Measurements from ENCODE around the gene ALS2. TPM values are rescaled to one million over a fixed set of nuclear protein-coding genes. Genes with fewer than 3 reads are reported as not detected.

The ALS2 gene
- total RNA-seq, 1 donor from 2014 or later: 12.7 TPM

DNA sequence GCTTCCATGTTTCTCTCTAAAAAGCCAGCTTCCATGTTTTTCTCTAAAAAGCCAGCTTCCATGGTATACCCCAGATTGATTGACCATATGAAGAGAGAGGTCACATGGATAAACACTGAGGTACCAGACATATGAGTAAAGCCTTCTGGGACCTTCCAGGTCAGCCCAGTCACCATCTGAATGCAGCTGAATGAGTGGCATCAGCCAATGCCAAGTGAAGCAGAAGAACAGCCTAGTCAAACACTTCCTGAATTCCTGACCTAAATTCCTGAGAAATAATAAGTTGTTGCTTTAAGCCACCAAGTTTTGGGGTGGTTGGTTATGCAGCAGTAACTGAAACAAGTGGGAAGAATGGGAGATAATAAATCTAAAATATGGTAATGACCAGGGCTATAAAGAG, 5.7 kb upstream of the ALS2 start:
- Mint-ChIP-seq H3K9me3 (no peaks in the 10 kb centered on the region), H3K36me3 (ENCODE audit: low read depth) (no peaks in the 10 kb centered on the region), H3K4me1 (ENCODE audit: low read depth) (peaks cover 5% of the 10 kb centered on the region), H3K27ac (no peak overlapping the region), H3K4me3 (no peak overlapping the region), H3K27me3 (ENCODE audit: insufficient read depth) (peaks cover 29% of the 10 kb centered on the region)
- DNase-seq (ENCODE audit: low spot score): no peak
- intact Hi-C loops (cut with micrococcal nuclease): no loop called here

DNA sequence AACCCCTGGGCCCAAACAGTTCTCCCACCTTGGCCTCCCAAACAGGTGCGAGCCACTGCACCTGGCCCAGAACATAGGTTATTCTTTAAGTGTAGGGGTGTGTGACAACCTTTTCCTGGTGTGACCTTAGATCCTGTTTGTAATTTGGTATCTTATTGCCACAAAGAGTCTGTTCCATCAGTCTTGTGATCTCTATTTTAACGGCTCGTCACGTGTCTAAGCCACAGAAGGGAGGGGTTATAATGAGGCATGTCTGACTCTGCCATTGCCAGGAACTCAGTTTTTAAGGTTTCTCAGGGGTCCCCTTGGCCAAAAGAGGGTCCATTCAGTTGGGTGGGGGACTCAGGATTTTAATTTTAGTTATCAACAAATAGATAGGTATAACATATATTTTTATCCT, 4.4 kb upstream of the ALS2 start:
- Mint-ChIP-seq H3K4me1 (ENCODE audit: low read depth) (peaks cover 12% of the 10 kb centered on the region), H3K27ac (no peak overlapping the region), H3K4me3 (no peak overlapping the region), H3K27me3 (ENCODE audit: insufficient read depth) (peaks cover 30% of the 10 kb centered on the region), H3K36me3 (ENCODE audit: low read depth) (no peaks in the 10 kb centered on the region), H3K9me3 (no peaks in the 10 kb centered on the region)
- DNase-seq (ENCODE audit: low spot score): no peak
- intact Hi-C loops (cut with micrococcal nuclease): no loop called here

DNA sequence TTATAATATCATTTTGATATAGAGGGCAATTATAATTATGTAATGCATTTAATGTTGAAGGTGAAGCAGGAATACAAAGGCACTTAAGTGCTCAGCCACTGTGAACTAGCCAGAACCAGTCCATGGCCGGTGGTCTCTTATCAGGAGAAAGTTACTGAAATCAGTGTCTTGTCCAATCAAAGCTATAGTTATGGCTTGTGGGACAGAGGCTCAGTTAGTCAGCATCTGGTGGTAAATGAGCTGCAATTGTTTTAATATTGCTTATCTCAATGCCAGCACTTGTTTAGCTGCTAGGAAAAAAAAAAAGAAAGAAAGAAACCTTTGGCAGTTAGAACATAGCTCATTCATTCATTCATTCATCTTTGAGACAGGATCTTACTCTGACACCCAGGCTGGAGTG, 3.8 kb upstream of the ALS2 start:
- peaks cover 28% of the 10 kb centered on the region for H3K27me3 Mint-ChIP-seq (ENCODE audit: insufficient read depth)
- intact Hi-C loops (cut with micrococcal nuclease): loop anchor here (5.0 kb wide), 6 partner anchors 393 to 1872 kb away; partner anchors contain the start of genes C2orf69, CARF, CASP10 and CASP8
- DNase-seq (ENCODE audit: low spot score): no peak

DNA sequence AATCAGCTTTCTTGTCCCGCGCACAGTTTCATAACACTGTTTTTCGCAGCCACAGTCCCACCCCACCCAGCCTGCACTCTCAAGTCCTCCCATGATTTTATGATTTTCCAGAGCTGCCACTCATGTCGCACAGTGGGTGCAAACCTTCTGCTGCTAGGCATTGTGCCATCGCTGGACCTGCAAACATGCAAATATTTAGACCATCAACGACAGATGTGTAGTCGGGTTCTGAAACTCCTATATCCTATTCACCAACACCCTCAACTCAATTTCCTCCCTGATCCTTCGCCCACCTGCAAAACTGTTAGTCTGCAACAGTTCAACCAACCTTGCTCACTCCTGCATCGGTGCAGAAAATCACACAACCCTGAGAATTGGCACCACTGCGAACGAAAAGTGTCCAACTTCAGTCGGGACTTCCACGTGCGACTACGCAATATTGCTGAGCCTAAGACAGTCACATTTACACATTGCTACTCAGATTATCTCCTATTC, 871 bp upstream of the ALS2 start:
- intact Hi-C loops (cut with micrococcal nuclease): loop anchor here (1.0 to 5.0 kb wide), 14 partner anchors 139 to 1931 kb away; partner anchors contain the start of genes BMPR2, C2orf69, CARF and CASP10
- no peak for DNase-seq (ENCODE audit: low spot score)
- no peaks in the 10 kb centered on the region for H3K9me3 Mint-ChIP-seq

More for the DNA sequence above, 3.8 kb upstream of the ALS2 start:
- Mint-ChIP-seq H3K9me3 (no peaks in the 10 kb centered on the region), H3K27ac (no peak overlapping the region), H3K4me3 (no peak overlapping the region), H3K4me1 (ENCODE audit: low read depth) (peaks cover 17% of the 10 kb centered on the region), H3K36me3 (ENCODE audit: low read depth) (no peaks in the 10 kb centered on the region)

DNA sequence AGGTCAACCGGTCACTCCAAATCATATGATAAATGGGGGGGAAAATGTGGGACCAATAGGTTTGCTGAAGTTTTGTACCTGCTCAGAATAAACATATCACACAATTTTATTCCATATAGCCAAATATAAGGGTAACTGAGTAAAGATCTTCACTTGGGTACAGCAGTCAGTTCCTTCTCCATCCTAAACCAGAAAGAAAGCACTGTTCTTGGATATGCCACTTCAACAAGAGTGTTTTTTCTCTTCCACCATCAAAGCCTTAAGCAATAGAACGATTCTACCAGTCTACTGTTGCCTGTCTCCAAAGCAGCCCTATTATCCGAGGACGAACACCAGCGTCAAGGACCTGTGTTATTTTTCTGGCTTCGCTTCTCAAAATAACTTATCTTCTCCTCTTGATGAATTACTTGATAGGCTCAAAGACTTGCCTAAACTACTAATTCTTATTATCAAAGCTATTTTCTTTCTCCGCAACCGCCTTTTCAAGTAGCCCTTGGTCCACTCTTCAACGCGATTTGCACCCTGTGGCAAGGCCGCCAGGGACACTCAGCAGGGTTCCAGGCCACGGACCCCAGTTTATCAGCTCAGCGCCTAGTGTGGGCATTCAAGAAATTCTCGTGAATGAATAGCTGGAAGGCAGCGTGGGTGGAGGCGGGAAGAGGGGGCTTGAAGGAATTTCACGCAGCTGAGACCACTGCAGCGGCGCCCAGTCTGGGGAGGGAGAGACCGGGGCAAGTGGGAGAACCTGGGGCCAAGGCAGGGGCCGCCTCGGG, 646 bp downstream of the ALS2 start:
- intact Hi-C loops (cut with micrococcal nuclease): loop anchor here (2.0 to 5.0 kb wide), 11 partner anchors 253 to 1929 kb away; partner anchors contain the start of genes BMPR2, C2orf69, CARF and CASP10
- Mint-ChIP-seq H3K9me3 (no peaks in the 10 kb centered on the region), H3K27me3 (ENCODE audit: insufficient read depth) (peaks cover 21% of the 10 kb centered on the region), H3K27ac (peak overlapping the region; percentile 56), H3K4me3 (peak overlapping the region; percentile 95), H3K4me1 (ENCODE audit: low read depth) (peaks cover 31% of the 10 kb centered on the region), H3K36me3 (ENCODE audit: low read depth) (no peaks in the 10 kb centered on the region)
- peak; percentile 2 for DNase-seq (ENCODE audit: low spot score)

More for the DNA sequence above, 871 bp upstream of the ALS2 start:
- peaks cover 24% of the 10 kb centered on the region for H3K27me3 Mint-ChIP-seq (ENCODE audit: insufficient read depth)
- no peaks in the 10 kb centered on the region for H3K36me3 Mint-ChIP-seq (ENCODE audit: low read depth)
- peak overlapping the region; percentile 95 for H3K4me3 Mint-ChIP-seq
- peak overlapping the region; percentile 92 for H3K27ac Mint-ChIP-seq
- H3K4me1 Mint-ChIP-seq (ENCODE audit: low read depth): peaks cover 31% of the 10 kb centered on the region

DNA sequence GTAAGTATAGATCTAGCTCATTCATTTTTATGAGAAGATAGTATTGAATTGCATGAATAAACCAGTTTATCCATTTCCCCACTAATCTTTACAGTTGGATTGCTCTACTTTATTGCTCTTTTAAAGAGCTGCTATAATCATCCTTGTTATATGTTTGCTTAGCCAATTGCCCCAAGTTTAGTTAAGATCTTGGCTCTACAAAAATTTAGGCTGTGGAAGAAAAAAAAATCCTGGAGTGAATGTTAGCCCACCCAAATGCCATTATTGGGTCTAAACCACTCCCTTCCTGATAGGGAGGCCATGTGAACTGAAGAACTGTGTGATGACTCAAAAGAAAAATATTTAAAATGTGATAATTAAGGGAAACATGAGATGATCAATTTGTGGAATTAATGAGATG, 2.9 kb downstream of the ALS2 start:
- peaks cover 38% of the 10 kb centered on the region for H3K4me1 Mint-ChIP-seq (ENCODE audit: low read depth)
- H3K36me3 Mint-ChIP-seq (ENCODE audit: low read depth): peaks cover 3% of the 10 kb centered on the region
- no peak for DNase-seq (ENCODE audit: low spot score)
- no peak overlapping the region for H3K27ac Mint-ChIP-seq
- H3K4me3 Mint-ChIP-seq: no peak overlapping the region
- intact Hi-C loops (cut with micrococcal nuclease): no loop called here
- no peaks in the 10 kb centered on the region for H3K9me3 Mint-ChIP-seq
- peaks cover 14% of the 10 kb centered on the region for H3K27me3 Mint-ChIP-seq (ENCODE audit: insufficient read depth)

DNA sequence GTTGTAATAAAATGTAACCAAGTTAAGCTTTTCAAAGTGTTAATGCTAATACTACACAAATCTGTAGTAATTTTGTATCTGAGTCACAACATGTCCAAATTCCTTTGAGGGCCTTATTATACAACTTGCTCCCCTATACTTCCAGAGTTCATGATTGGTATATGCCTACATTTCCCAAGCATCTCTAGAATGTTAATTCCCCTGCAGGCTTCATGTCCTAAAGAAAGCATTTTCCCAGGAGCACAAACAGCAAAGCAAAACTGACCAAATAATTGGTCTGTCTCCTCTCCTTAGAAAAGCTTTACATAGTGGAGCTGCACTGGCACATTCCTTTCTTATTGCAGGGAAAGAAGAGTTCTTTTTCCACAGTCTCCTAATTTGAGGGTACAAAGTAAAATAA, 3.7 kb downstream of the ALS2 start:
- H3K27ac Mint-ChIP-seq: no peak overlapping the region
- intact Hi-C loops (cut with micrococcal nuclease): no loop called here
- H3K36me3 Mint-ChIP-seq (ENCODE audit: low read depth): peaks cover 3% of the 10 kb centered on the region
- peaks cover 8% of the 10 kb centered on the region for H3K27me3 Mint-ChIP-seq (ENCODE audit: insufficient read depth)
- H3K4me3 Mint-ChIP-seq: no peak overlapping the region
- H3K4me1 Mint-ChIP-seq (ENCODE audit: low read depth): peaks cover 38% of the 10 kb centered on the region
- no peak for DNase-seq (ENCODE audit: low spot score)
- no peaks in the 10 kb centered on the region for H3K9me3 Mint-ChIP-seq

DNA sequence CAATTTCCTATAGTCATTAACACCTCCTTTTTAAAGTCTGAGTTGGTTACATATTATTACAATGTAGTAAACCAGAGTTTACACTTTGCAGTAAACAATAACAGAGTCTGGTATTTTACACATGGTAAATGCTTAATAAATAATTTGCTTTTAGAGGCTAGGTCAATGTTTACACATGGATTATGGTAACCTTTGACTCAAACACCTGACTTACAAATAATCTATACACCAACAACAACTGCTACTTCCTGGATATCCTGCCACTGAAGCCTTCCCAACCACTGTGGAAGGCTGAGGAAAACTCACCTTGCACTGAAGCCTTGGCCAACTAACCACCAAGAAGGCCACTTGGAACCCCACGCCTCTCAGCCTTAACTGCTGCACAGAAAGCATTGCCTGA, 5.4 kb downstream of the ALS2 start:
- Mint-ChIP-seq H3K4me1 (ENCODE audit: low read depth) (peaks cover 28% of the 10 kb centered on the region), H3K27ac (no peak overlapping the region), H3K36me3 (ENCODE audit: low read depth) (peaks cover 3% of the 10 kb centered on the region), H3K27me3 (ENCODE audit: insufficient read depth) (peaks cover 3% of the 10 kb centered on the region), H3K9me3 (no peaks in the 10 kb centered on the region), H3K4me3 (no peak overlapping the region)
- intact Hi-C loops (cut with micrococcal nuclease): no loop called here
- DNase-seq (ENCODE audit: low spot score): no peak

DNA sequence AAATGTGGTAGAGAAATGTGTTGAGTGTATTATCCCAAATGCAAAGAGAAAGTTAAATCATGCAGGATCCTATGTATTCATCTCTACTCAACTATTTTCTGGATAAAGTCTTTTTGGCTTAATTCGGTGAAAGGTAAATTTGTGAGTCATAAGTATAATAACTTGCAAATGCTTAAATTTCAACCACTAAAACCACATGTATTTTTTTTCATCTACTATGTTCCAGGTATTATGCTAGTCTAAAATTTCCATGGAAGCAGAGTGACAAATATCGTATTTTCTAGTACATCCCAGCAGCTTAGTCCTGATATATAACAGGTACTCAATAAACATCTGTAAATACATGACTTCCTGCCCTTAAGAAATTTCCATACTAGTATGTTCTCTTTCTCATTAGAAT, 6.2 kb downstream of the ALS2 start:
- H3K36me3 Mint-ChIP-seq (ENCODE audit: low read depth): peaks cover 3% of the 10 kb centered on the region
- H3K27me3 Mint-ChIP-seq (ENCODE audit: insufficient read depth): peaks cover 2% of the 10 kb centered on the region
- no peak overlapping the region for H3K27ac Mint-ChIP-seq
- DNase-seq (ENCODE audit: low spot score): no peak
- H3K9me3 Mint-ChIP-seq: no peaks in the 10 kb centered on the region
- peaks cover 21% of the 10 kb centered on the region for H3K4me1 Mint-ChIP-seq (ENCODE audit: low read depth)
- intact Hi-C loops (cut with micrococcal nuclease): no loop called here
- no peak overlapping the region for H3K4me3 Mint-ChIP-seq

DNA sequence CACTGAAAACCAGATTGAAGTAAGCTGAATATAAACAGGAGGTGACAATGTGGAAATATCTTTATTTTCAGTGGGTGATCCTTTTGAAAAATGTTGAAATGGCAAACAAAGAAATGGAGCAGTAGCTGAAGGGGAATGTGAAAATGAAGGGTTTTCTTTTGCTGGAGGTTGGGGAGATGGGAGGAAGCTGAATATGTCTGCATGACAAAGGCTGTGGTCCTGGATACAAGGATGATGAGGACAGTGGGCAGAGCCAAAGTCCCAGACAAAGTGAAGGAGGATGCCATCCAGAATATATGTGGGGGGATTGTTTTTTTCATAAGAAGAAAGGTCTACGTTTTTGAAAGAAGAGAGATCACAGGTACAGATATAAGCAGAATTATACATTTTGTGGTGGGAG, 6.7 kb downstream of the ALS2 start:
- no peak overlapping the region for H3K27ac Mint-ChIP-seq
- H3K4me3 Mint-ChIP-seq: no peak overlapping the region

DNA sequence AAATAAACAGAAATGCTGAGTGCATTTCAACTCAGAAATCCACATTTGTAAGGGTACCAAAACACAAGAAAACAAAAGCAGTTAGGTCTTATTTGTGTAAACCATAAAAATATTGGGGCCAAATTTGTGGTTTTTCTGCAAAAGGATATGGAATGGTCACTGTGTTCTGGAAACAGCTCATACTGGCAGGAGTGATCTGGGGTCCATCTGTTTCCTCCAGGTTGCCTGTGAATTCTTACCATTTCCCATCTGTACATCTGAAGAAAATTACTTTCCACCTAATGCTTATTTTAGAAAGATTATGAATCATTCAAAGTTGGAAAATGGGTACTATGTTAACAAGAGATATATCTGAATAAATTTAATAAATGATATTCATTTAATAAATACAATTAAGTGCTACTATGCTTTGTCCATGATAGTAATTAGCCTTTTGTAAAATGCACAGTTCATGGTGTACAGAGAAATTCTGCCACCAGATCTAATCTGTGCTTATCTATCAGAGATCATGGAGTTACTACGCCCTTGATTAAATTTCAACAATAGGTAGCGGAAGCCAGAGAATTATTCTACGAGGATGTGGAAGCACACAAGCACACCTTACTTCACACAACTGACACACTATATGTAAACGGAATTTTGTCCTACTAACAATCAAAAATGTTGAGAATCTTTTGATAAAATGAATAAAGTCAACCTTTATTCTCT, 10.9 kb downstream of the ALS2 start:
- Mint-ChIP-seq H3K4me3 (no peak overlapping the region), H3K27ac (no peak overlapping the region), H3K4me1 (ENCODE audit: low read depth) (peaks cover 7% of the 10 kb centered on the region), H3K27me3 (ENCODE audit: insufficient read depth) (no peaks in the 10 kb centered on the region), H3K36me3 (ENCODE audit: low read depth) (peaks cover 7% of the 10 kb centered on the region), H3K9me3 (no peaks in the 10 kb centered on the region)
- intact Hi-C loops (cut with micrococcal nuclease): no loop called here
- DNase-seq (ENCODE audit: low spot score): no peak

More for the DNA sequence above, 6.7 kb downstream of the ALS2 start:
- no peaks in the 10 kb centered on the region for H3K27me3 Mint-ChIP-seq (ENCODE audit: insufficient read depth)
- peaks cover 18% of the 10 kb centered on the region for H3K4me1 Mint-ChIP-seq (ENCODE audit: low read depth)
- intact Hi-C loops (cut with micrococcal nuclease): no loop called here
- peaks cover 3% of the 10 kb centered on the region for H3K36me3 Mint-ChIP-seq (ENCODE audit: low read depth)
- no peaks in the 10 kb centered on the region for H3K9me3 Mint-ChIP-seq
- no peak for DNase-seq (ENCODE audit: low spot score)

DNA sequence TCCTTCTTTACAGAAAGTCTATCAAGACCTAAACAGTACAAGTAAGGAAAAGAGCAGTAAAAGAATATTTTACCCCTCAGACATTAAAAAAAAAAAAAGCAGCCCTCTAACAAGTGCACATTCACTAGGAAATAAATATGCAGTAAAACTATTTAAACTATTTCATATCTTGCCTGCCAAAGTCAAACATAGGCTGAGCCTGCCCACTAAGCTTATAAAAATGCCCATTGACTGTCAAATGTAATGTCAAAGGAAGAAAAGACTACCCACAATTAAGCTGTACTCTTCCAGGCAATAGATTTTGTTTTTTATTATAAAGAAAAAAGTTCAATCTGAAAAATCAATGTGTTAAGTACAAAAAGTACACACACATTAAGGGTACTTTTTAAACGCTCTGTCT, 11.8 kb downstream of the ALS2 start:
- no peak for DNase-seq (ENCODE audit: low spot score)
- Mint-ChIP-seq H3K27me3 (ENCODE audit: insufficient read depth) (no peaks in the 10 kb centered on the region), H3K4me1 (ENCODE audit: low read depth) (peaks cover 3% of the 10 kb centered on the region), H3K4me3 (no peak overlapping the region), H3K27ac (no peak overlapping the region), H3K9me3 (no peaks in the 10 kb centered on the region), H3K36me3 (ENCODE audit: low read depth) (peaks cover 5% of the 10 kb centered on the region)
- intact Hi-C loops (cut with micrococcal nuclease): no loop called here

DNA sequence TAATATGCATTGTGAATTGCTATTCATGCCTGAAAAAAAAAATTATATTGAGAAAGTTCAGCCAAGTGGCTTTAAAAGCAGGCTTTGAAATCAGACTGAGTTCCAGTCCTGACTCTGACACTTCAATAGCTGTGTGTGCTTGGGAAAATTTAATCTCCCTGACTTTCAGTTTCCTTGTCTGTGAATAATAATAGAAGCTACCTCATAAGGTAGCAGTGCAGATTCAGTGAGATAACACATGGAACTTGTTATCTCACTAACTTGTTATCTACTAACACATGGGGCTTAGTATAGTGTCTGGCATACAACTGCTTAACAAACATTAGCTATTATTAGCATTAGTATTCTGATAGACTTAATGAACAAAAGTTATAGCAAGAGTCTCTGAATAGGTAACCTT, 14.9 kb downstream of the ALS2 start:
- H3K27ac Mint-ChIP-seq: no peak overlapping the region
- no peaks in the 10 kb centered on the region for H3K9me3 Mint-ChIP-seq
- intact Hi-C loops (cut with micrococcal nuclease): no loop called here
- no peak overlapping the region for H3K4me3 Mint-ChIP-seq
- peaks cover 8% of the 10 kb centered on the region for H3K36me3 Mint-ChIP-seq (ENCODE audit: low read depth)
- DNase-seq (ENCODE audit: low spot score): no peak
- H3K27me3 Mint-ChIP-seq (ENCODE audit: insufficient read depth): no peaks in the 10 kb centered on the region
- H3K4me1 Mint-ChIP-seq (ENCODE audit: low read depth): no peaks in the 10 kb centered on the region

Data from activated T-helper 1 cell treated with anti-CD3 and anti-CD28 coated beads, Interleukin-12 subunit alpha, Interleukin-12 subunit beta, Interleukin-2, Interleukin-4 antibody, amounts not matched to agents 30 ng/mL and 10 ng/mL and 1 ng/mL, durations not matched to agents 14 hours and 24 hours and 36 hours (primary cell).